Mesenteric fat pad (tissue), 1 donor: ENCODE results near the gene PDCD4. TPM values are rescaled to one million over a fixed set of nuclear protein-coding genes. Genes with fewer than 3 reads are reported as not detected.
A peak's percentile ranks its signal among the peaks of the same experiment; 100 is the strongest.

Experiments used
- DNase-seq: peaks from one replicate; pipeline ENCODE4 v3.0.0-alpha.2; 2020; ENCODE audit warnings: low spot score
- total RNA-seq: library from RNA; stranded (reverse); fragmentation: NEBNext Ultra II Directional; extraction: Animal tissue kit (Norgen Biotek cat#: 25700); gene quantifications from one replicate; pipeline ENCODE4 v1.2.1, GENCODE V29; 2021
- donor health status: DM: yes; HTN: yes; CAD: no.

Gene PDCD4
- total RNA-seq, 1 donor from 2014 or later, result 146 TPM

GRCh38 chr10:110918643-110919348 is 47.1 kb downstream of the PDCD4 start, which contains the start of gene BBIP1:
TSS of gene BBIP1 (minus strand) at chr10:110919180. CDS start at chr10:110918157, 1,023 bp downstream.
- peak; percentile 98 for DNase-seq

- DNase-seq, result peak; percentile 98
These were observed 47.7 kb downstream of the PDCD4 start, which contains the start of gene SHOC2 for GRCh38 chr10:110919349-110919931. TSS of gene SHOC2 (plus strand) at chr10:110919604. CDS start at chr10:110964359, 44,755 bp downstream.

- DNase-seq, result no peak
These were observed 48.5 kb downstream of the PDCD4 start for GRCh38 chr10:110919971-110920881.

- DNase-seq, result no peak
These were observed 52.2 kb downstream of the PDCD4 start for GRCh38 chr10:110923856-110924493.

- DNase-seq, result no peak
These were observed 55.7 kb downstream of the PDCD4 start for GRCh38 chr10:110927461-110927860.

- no peak for DNase-seq
These were observed 60.1 kb downstream of the PDCD4 start for GRCh38 chr10:110931769-110932381.

GRCh38 chr10:110932505-110933180 is 60.9 kb downstream of the PDCD4 start:
- no peak for DNase-seq

- no peak for DNase-seq
These were observed 65.0 kb downstream of the PDCD4 start for GRCh38 chr10:110936757-110937156.

- DNase-seq, result no peak
These were observed 67.7 kb downstream of the PDCD4 start for GRCh38 chr10:110939419-110939818.

- no peak for DNase-seq
These were observed 73.2 kb downstream of the PDCD4 start for GRCh38 chr10:110944792-110945396.

- no peak for DNase-seq
These were observed 74.8 kb downstream of the PDCD4 start for GRCh38 chr10:110946496-110946895.

GRCh38 chr10:110947061-110947595 is 75.4 kb downstream of the PDCD4 start:
- no peak for DNase-seq

Other genes starting within 250 kb of the PDCD4 start
- 4.6 TPM for gene RBM20, start 227.6 kb upstream of the PDCD4 start, total RNA-seq
- gene BBIP1, start 47.3 kb downstream of the PDCD4 start, total RNA-seq, result 26.9 TPM
- gene SHOC2, start 47.7 kb downstream of the PDCD4 start, total RNA-seq, result 79.5 TPM
- 187 TPM for gene ADRA2A, start 205.1 kb downstream of the PDCD4 start, total RNA-seq